ENCODE data around the gene SLC25A10.
"Not testable (repeated sequence)": the region's sequence is repeated elsewhere in the genome, so short reads cannot be mapped to it uniquely, and the experiment has no call there.

SLC25A10 gene

GRCh38 chr17:81711814-81712467 lies at the start of gene SLC25A10:
Gene SLC25A10 (plus strand): TSS chr17:81712284. CDS start chr17:81712427, 143 bp downstream.
- DNase-seq (ENCODE audit: low spot score) = peak; percentile 63

GRCh38 chr17:81664051-81664470 lies 48.0 kb upstream of the SLC25A10 start:
- no peak for DNase-seq (ENCODE audit: low spot score)

GRCh38 chr17:81665205-81666091 lies 46.6 kb upstream of the SLC25A10 start:
- no peak for DNase-seq (ENCODE audit: low spot score)

GRCh38 chr17:81666092-81666341 lies 46.1 kb upstream of the SLC25A10 start:
- no peak for DNase-seq (ENCODE audit: low spot score)

- peak; percentile 92 for DNase-seq (ENCODE audit: low spot score)
These were observed 45.5 kb upstream of the SLC25A10 start, which contains the start of the genes CCDC137 and OXLD1 for GRCh38 chr17:81666342-81667191. Gene CCDC137 (plus strand): TSS chr17:81666737. CDS start chr17:81666767, 30 bp downstream. Gene OXLD1 (minus strand): TSS chr17:81666605. CDS start chr17:81666577, 28 bp downstream.

GRCh38 chr17:81667754-81668153 lies 44.3 kb upstream of the SLC25A10 start:
- DNase-seq (ENCODE audit: low spot score) = no peak

GRCh38 chr17:81672504-81672903 lies 39.6 kb upstream of the SLC25A10 start:
- no peak for DNase-seq (ENCODE audit: low spot score)

GRCh38 chr17:81672954-81673353 lies 39.1 kb upstream of the SLC25A10 start:
- no peak for DNase-seq (ENCODE audit: low spot score)

- DNase-seq (ENCODE audit: low spot score) = no peak
These were observed 38.4 kb upstream of the SLC25A10 start for GRCh38 chr17:81673561-81674258.

- DNase-seq (ENCODE audit: low spot score) = not testable (repeated sequence)
These were observed 36.4 kb upstream of the SLC25A10 start for GRCh38 chr17:81675515-81676221.

GRCh38 chr17:81676906-81677305 lies 35.2 kb upstream of the SLC25A10 start:
- DNase-seq (ENCODE audit: low spot score) = no peak

- DNase-seq (ENCODE audit: low spot score) = no peak
These were observed 31.9 kb upstream of the SLC25A10 start for GRCh38 chr17:81680150-81680549.

- no peak for DNase-seq (ENCODE audit: low spot score)
These were observed 30.4 kb upstream of the SLC25A10 start for GRCh38 chr17:81681672-81682071.

- no peak for DNase-seq (ENCODE audit: low spot score)
These were observed 29.4 kb upstream of the SLC25A10 start for GRCh38 chr17:81682565-81683207.

- no peak for DNase-seq (ENCODE audit: low spot score)
These were observed 28.9 kb upstream of the SLC25A10 start for GRCh38 chr17:81683208-81683583.

- DNase-seq (ENCODE audit: low spot score) = peak; percentile 96
These were observed 28.3 kb upstream of the SLC25A10 start, which contains the start of the genes ARL16 and HGS for GRCh38 chr17:81683584-81684441. Gene ARL16 (minus strand): TSS chr17:81683797. CDS start chr17:81683753, 44 bp downstream. Gene HGS (plus strand): TSS chr17:81684011. CDS start chr17:81684067, 56 bp downstream.

GRCh38 chr17:81684442-81684911 lies 27.6 kb upstream of the SLC25A10 start:
- DNase-seq (ENCODE audit: low spot score) = no peak

GRCh38 chr17:81685108-81685507 lies 27.0 kb upstream of the SLC25A10 start:
- DNase-seq (ENCODE audit: low spot score) = no peak

GRCh38 chr17:81686614-81687013 lies 25.5 kb upstream of the SLC25A10 start:
- DNase-seq (ENCODE audit: low spot score) = no peak
